T47D (cell line): ENCODE measurements around the gene NHEJ1.

ENCODE experiments used
- DNase-seq, 2 experiments: peaks; one replicate each; pipeline versions ENCODE4 v3.0.0 to v3.0.0-alpha.2; 2011 to 2012; ENCODE audit warnings: low read depth in 1 of 2, low spot score in 1 of 2
- JUND ChIP-seq: IDR thresholded peaks from 2 replicates; pipeline ENCODE4 v1.6.1; 2012; ENCODE audit warnings: low read depth
- in situ Hi-C: cut with HindIII; loops from 2 replicates; pipeline ENCODE4 v1.10.0; 2016; ENCODE audit warnings: low sequenced_read_pairs, low pct_unique_long_range_greater_than_20kb

NHEJ1 gene

GRCh38 chr2:219058541-219059374 lies 101.9 kb downstream of the NHEJ1 start:
- in situ Hi-C loops: no loop called here
- TF ChIP-seq JUND: no peak
- peak in 1 of 2 experiments; percentile 47 for DNase-seq

- DNase-seq: peak; percentile 47 to 50
- no peak for TF ChIP-seq JUND
- in situ Hi-C loops: no loop called here
Measured at GRCh38 chr2:219057709-219058540, 102.7 kb downstream of the NHEJ1 start.

- no peak for TF ChIP-seq JUND
- in situ Hi-C loops: no loop called here
- DNase-seq: no peak
Measured at GRCh38 chr2:219056896-219057708, 103.5 kb downstream of the NHEJ1 start.

GRCh38 chr2:219056176-219056895 lies 104.3 kb downstream of the NHEJ1 start:
- no peak for TF ChIP-seq JUND
- in situ Hi-C loops: no loop called here
- DNase-seq: no peak

- in situ Hi-C loops: no loop called here
- TF ChIP-seq JUND: no peak
- no peak for DNase-seq
Measured at GRCh38 chr2:219054956-219055903, 105.4 kb downstream of the NHEJ1 start.

GRCh38 chr2:219049282-219049681 lies 111.3 kb downstream of the NHEJ1 start:
- no peak for DNase-seq
- no peak for TF ChIP-seq JUND
- in situ Hi-C loops: no loop called here

GRCh38 chr2:219045937-219046550 lies 114.6 kb downstream of the NHEJ1 start:
- in situ Hi-C loops: no loop called here
- peak; percentile 54 to 61 for DNase-seq
- no peak for TF ChIP-seq JUND

GRCh38 chr2:219042750-219043149 lies 117.9 kb downstream of the NHEJ1 start:
- TF ChIP-seq JUND: no peak
- in situ Hi-C loops: no loop called here
- no peak for DNase-seq

- in situ Hi-C loops: no loop called here
- no peak for DNase-seq
- no peak for TF ChIP-seq JUND
Measured at GRCh38 chr2:219042157-219042556, 118.5 kb downstream of the NHEJ1 start.

- TF ChIP-seq JUND: no peak
- DNase-seq: peak in 1 of 2 experiments; percentile 57
- in situ Hi-C loops: no loop called here
Measured at GRCh38 chr2:219041252-219041651, 119.4 kb downstream of the NHEJ1 start, which contains the start of gene CFAP65. Gene CFAP65, minus strand, starts transcription at chr2:219041516. Its CDS starts 2,468 bp downstream, at chr2:219039048.
